Measurements from ENCODE around the gene RNF111.

GRCh38 chr15:58951388-58952007, 36.0 kb upstream of the RNF111 start:
- no peak for TF ChIP-seq ATF1 (CRISPR knock-in tag; IDR thresholded peaks at IDR 0.05)
- TF ChIP-seq CTCF (IDR thresholded peaks at IDR 0.05) = no peak

Measured in WTC11 (cell line).